Measurements from ENCODE around the gene MAP1LC3B. TPM values are rescaled to one million over a fixed set of nuclear protein-coding genes. Genes with fewer than 3 reads are reported as not detected.

MAP1LC3B gene
- total RNA-seq, 1 donor from 2014 or later = 297 TPM

DNA sequence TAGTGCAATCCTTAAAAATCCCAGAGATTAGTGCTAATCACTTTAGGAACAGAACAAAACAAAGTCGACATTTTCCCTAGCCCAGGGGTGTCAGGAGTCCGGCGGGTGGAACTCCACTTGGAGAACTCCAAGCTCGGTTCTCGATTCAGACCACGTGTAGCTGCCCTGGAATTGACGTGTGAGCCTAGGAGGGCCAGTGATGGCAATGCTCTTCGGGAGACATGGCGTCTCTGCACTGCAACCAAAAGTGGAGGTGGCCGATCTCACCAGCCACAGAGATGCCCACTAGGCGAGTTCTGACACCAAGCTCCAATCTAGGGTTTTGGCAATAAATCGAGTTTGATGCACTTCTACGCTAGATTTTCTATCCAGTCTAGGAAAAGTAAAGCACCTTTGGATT lies 17.6 kb downstream of the MAP1LC3B start:
- Mint-ChIP-seq H3K27ac (ENCODE audit: unreplicated experiment) (no peak overlapping the region), H3K4me1 (ENCODE audit: low read depth, unreplicated experiment) (peaks cover 10% of the 10 kb centered on the region), H3K4me3 (ENCODE audit: unreplicated experiment) (no peak overlapping the region), H3K36me3 (ENCODE audit: unreplicated experiment) (peaks cover 5% of the 10 kb centered on the region), H3K9me3 (ENCODE audit: unreplicated experiment) (peaks cover 7% of the 10 kb centered on the region), H3K27me3 (ENCODE audit: unreplicated experiment) (no peaks in the 10 kb centered on the region)
- no peak for TF ChIP-seq CTCF (IDR thresholded peaks at IDR 0.05; ENCODE audit: partially characterized antibody, unreplicated experiment)
- DNase-seq = no peak

- H3K4me3 Mint-ChIP-seq (ENCODE audit: unreplicated experiment) = no peak overlapping the region
These were observed 18.4 kb downstream of the MAP1LC3B start for GRCh38 chr16:87410530-87410929.

DNA sequence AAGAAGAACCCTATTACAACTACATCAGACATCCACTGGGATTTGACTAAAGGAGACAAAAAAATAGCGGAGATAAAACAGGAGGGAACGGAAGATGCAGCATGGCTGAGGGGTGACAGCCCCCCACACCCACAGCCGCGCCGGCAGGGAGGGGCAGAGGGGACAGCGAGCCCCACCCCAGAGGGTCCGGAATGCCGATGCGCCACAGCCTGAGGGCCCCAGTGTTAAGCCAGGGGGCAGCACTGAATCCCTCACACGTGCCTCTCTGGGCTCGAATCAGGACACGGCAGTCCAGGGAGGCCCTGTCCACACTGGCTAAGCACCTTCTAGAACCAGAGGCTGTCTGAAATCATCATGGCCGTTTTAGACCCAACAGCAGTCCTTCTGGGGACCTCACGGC lies 18.8 kb downstream of the MAP1LC3B start:
- H3K27me3 Mint-ChIP-seq (ENCODE audit: unreplicated experiment) = no peaks in the 10 kb centered on the region
- peaks cover 7% of the 10 kb centered on the region for H3K9me3 Mint-ChIP-seq (ENCODE audit: unreplicated experiment)
- no peak overlapping the region for H3K4me3 Mint-ChIP-seq (ENCODE audit: unreplicated experiment)
- H3K27ac Mint-ChIP-seq (ENCODE audit: unreplicated experiment) = no peak overlapping the region
- peaks cover 5% of the 10 kb centered on the region for H3K36me3 Mint-ChIP-seq (ENCODE audit: unreplicated experiment)
- H3K4me1 Mint-ChIP-seq (ENCODE audit: low read depth, unreplicated experiment) = peaks cover 10% of the 10 kb centered on the region
- TF ChIP-seq CTCF (IDR thresholded peaks at IDR 0.05; ENCODE audit: partially characterized antibody, unreplicated experiment) = no peak
- no peak for DNase-seq

More at GRCh38 chr16:87410530-87410929, 18.4 kb downstream of the MAP1LC3B start:
- no peaks in the 10 kb centered on the region for H3K27me3 Mint-ChIP-seq (ENCODE audit: unreplicated experiment)
- H3K36me3 Mint-ChIP-seq (ENCODE audit: unreplicated experiment) = peaks cover 5% of the 10 kb centered on the region
- H3K27ac Mint-ChIP-seq (ENCODE audit: unreplicated experiment) = no peak overlapping the region
- TF ChIP-seq CTCF (IDR thresholded peaks at IDR 0.05; ENCODE audit: partially characterized antibody, unreplicated experiment) = no peak
- H3K9me3 Mint-ChIP-seq (ENCODE audit: unreplicated experiment) = peaks cover 7% of the 10 kb centered on the region
- no peak for DNase-seq
- H3K4me1 Mint-ChIP-seq (ENCODE audit: low read depth, unreplicated experiment) = peaks cover 10% of the 10 kb centered on the region

GRCh38 chr16:87411375-87412271 lies 19.5 kb downstream of the MAP1LC3B start:
- TF ChIP-seq CTCF (IDR thresholded peaks at IDR 0.05; ENCODE audit: partially characterized antibody, unreplicated experiment) = no peak
- no peak for DNase-seq
- Mint-ChIP-seq H3K36me3 (ENCODE audit: unreplicated experiment) (peaks cover 5% of the 10 kb centered on the region), H3K4me3 (ENCODE audit: unreplicated experiment) (no peak overlapping the region), H3K9me3 (ENCODE audit: unreplicated experiment) (peaks cover 7% of the 10 kb centered on the region), H3K27ac (ENCODE audit: unreplicated experiment) (no peak overlapping the region), H3K4me1 (ENCODE audit: low read depth, unreplicated experiment) (peaks cover 10% of the 10 kb centered on the region), H3K27me3 (ENCODE audit: unreplicated experiment) (no peaks in the 10 kb centered on the region)

- TF ChIP-seq CTCF (IDR thresholded peaks at IDR 0.05; ENCODE audit: partially characterized antibody, unreplicated experiment) = no peak
- Mint-ChIP-seq H3K4me3 (ENCODE audit: unreplicated experiment) (no peak overlapping the region), H3K27me3 (ENCODE audit: unreplicated experiment) (no peaks in the 10 kb centered on the region), H3K27ac (ENCODE audit: unreplicated experiment) (peak overlapping the region; percentile 3), H3K36me3 (ENCODE audit: unreplicated experiment) (peaks cover 5% of the 10 kb centered on the region), H3K9me3 (ENCODE audit: unreplicated experiment) (peaks cover 7% of the 10 kb centered on the region), H3K4me1 (ENCODE audit: low read depth, unreplicated experiment) (peaks cover 5% of the 10 kb centered on the region)
- no peak for DNase-seq
These were observed 20.3 kb downstream of the MAP1LC3B start for GRCh38 chr16:87412371-87412995.
